ENCODE results near the gene TTLL1. TPM values are rescaled to one million over a fixed set of nuclear protein-coding genes. Genes with fewer than 3 reads are reported as not detected.

TTLL1 gene
- total and polyA plus RNA-seq, 9 donors: 1.3 to 13.7 (median 7.2) TPM

DNA sequence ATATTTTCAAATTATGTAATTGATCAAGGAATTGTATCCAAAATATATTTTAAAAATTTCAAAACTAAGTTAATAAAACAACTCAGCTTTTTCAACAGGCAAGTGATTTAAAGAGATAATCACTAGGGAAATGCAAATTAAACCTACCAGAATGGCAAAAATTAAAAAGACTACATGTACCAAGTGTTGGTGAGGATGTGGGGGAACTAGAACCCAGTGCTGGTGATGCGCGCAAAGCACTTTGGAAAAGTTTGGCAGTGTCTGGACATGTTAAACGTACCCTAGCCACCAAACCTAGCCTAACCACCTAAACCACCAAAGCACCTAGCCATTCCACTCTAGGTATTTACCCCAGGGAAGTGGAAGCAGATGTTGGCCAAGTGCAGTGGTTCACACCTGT is 97.1 kb downstream of the TTLL1 start:
- Histone ChIP-seq H3K27me3 (no peaks in the 10 kb centered on the region), H3K4me3 (no peak overlapping the region), H3K9me3 (no peaks in the 10 kb centered on the region), H3K27ac (no peak overlapping the region), H3K4me1 (ENCODE audit: insufficient read depth) (peaks cover 29% of the 10 kb centered on the region), H3K36me3 (no peaks in the 10 kb centered on the region)
- intact Hi-C loops (cut with DNase I): loop anchor here in 1 of 4 donors (10.0 kb wide), 1 partner anchor 67 kb away; no protein-coding TSS in a partner anchor
- no peak for TF ChIP-seq POLR2A (IDR thresholded peaks at IDR 0.05)
- no peak for TF ChIP-seq EP300 (IDR thresholded peaks at IDR 0.05)
- TF ChIP-seq, protein P1, sequence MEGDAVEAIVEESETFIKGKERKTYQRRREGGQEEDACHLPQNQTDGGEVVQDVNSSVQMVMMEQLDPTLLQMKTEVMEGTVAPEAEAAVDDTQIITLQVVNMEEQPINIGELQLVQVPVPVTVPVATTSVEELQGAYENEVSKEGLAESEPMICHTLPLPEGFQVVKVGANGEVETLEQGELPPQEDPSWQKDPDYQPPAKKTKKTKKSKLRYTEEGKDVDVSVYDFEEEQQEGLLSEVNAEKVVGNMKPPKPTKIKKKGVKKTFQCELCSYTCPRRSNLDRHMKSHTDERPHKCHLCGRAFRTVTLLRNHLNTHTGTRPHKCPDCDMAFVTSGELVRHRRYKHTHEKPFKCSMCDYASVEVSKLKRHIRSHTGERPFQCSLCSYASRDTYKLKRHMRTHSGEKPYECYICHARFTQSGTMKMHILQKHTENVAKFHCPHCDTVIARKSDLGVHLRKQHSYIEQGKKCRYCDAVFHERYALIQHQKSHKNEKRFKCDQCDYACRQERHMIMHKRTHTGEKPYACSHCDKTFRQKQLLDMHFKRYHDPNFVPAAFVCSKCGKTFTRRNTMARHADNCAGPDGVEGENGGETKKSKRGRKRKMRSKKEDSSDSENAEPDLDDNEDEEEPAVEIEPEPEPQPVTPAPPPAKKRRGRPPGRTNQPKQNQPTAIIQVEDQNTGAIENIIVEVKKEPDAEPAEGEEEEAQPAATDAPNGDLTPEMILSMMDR (IDR thresholded peaks at IDR 0.05): no peak
- DNase-seq: no peak
- WGBS, 3 donors: 96 to 99% (median 98%) methylated on average over 3 of the region's 3 CpGs

DNA sequence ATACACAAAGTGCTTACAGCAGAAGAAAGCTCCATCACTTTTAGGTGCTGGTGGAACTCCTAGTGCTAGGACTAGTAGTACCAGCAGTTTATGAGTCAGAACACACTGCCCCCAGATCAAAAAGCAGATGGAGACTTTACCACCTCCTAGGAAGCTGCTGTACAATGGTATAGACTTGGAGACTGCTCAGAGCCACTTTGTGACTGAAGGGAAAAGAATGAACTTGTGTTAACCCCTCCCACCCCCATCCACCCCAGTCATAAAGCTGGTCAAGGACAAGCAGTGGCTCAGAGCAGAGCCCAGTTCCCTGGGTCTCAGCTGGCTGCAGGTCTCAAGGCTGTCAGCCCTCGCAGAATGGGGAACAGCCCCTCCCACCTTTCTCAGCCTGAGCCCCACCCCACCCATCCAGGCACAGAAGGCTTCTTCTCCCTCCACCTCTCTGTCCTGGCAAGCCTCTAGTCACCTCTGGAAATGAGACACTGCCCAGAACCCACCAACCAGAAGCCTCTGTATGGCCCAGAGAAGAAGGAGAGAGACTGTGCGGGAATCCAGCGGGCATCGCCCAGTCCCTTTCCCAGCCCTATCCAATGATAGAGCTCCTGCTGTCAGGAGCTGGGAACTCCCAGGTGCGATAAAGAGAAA is 98.1 kb downstream of the TTLL1 start:
- no peak for DNase-seq
- 60 to 75% (median 66%) methylated on average over 5 of the region's 5 CpGs for WGBS, 3 donors
- Histone ChIP-seq H3K27ac (no peak overlapping the region), H3K4me3 (no peak overlapping the region), H3K4me1 (ENCODE audit: insufficient read depth) (peaks cover 30% of the 10 kb centered on the region), H3K9me3 (no peaks in the 10 kb centered on the region), H3K36me3 (no peaks in the 10 kb centered on the region), H3K27me3 (no peaks in the 10 kb centered on the region)
- TF ChIP-seq POLR2A (IDR thresholded peaks at IDR 0.05): no peak
- no peak for TF ChIP-seq EP300 (IDR thresholded peaks at IDR 0.05)
- intact Hi-C loops (cut with DNase I): loop anchor here in 1 of 4 donors (10.0 kb wide), 1 partner anchor 66 kb away; no protein-coding TSS in a partner anchor

DNA sequence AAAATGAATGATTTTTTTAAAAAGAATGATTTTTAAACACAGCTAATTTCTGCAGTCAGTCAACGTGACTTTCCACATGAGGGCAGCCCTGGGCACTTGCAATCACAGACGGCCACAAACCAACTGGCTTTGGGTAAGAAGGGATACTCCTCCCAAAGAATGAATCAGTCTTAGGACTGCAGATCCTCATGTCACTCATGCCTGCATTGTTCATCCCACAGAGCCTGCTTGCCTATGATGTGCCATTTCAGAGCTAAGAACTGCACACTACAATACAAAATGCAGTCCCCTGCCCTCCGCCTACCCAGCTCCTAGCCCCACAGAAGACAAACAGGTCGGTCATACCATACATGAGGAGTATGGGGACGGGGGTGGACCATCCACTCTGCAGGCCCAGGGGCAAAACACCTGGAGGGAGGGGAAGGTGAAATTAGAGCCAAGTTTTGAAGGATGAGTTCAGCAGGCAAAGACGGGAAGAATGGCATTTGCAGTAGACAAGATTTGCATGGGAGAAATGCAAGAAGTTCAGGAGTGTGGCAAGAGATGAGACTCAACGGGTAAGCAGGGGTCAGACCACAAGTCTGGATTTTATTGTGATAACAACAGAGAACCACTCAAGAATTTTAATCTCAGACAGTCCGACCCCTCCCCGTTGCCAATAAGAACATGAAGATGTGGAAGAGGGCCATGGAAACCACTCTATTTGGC is 98.9 kb downstream of the TTLL1 start:
- Histone ChIP-seq H3K4me1 (ENCODE audit: insufficient read depth) (peaks cover 29% of the 10 kb centered on the region), H3K4me3 (no peak overlapping the region), H3K27me3 (no peaks in the 10 kb centered on the region), H3K9me3 (no peaks in the 10 kb centered on the region), H3K27ac (no peak overlapping the region), H3K36me3 (no peaks in the 10 kb centered on the region)
- WGBS, 3 donors: 54 to 69% (median 60%) methylated on average over 9 of the region's 9 CpGs
- TF ChIP-seq EP300 (IDR thresholded peaks at IDR 0.05): no peak
- DNase-seq: no peak
- intact Hi-C loops (cut with DNase I): loop anchor here in 1 of 4 donors (10.0 kb wide), 1 partner anchor 65 kb away; no protein-coding TSS in a partner anchor

Other genes with a start within 250 kb of the TTLL1 start
- gene ARFGAP3, start 232.1 kb downstream of the TTLL1 start, total RNA-seq: 10 to 100 TPM; 28.8 to 47.8 (median 39.2) TPM
- 10 to 100 TPM; 21.6 to 43.5 TPM for gene ARFGAP3, start 232.1 kb downstream of the TTLL1 start, polyA plus RNA-seq
- gene PACSIN2, start 74.2 kb downstream of the TTLL1 start, total RNA-seq: 10 to 100 TPM; 25.5 to 60.0 (median 48.0) TPM
- gene PACSIN2, start 74.2 kb downstream of the TTLL1 start, polyA plus RNA-seq: 10 to 100 TPM; 30.9 to 48.4 TPM
- 10 to 100 TPM in 1 of 7 donors, 1 to 10 TPM in 1, under 1 TPM in 2, not detected in 3; 0.31 to 15.2 (median 1.00) TPM for gene BIK, start 21.4 kb upstream of the TTLL1 start, total RNA-seq
- gene BIK, start 21.4 kb upstream of the TTLL1 start, polyA plus RNA-seq: under 1 TPM in 1 of 2 donors, not detected in 1; 0.34 TPM
- gene MCAT, start 54.0 kb upstream of the TTLL1 start, total RNA-seq: 10 to 100 TPM; 14.6 to 34.0 (median 18.0) TPM
- gene MCAT, start 54.0 kb upstream of the TTLL1 start, polyA plus RNA-seq: 10 to 100 TPM in 1 of 2 donors, 1 to 10 TPM in 1; 7.5 to 13.6 TPM
- gene TSPO, start 62.2 kb upstream of the TTLL1 start, total RNA-seq: 100 to 1,000 TPM in 3 of 7 donors, 10 to 100 TPM in 4; 48.1 to 263 (median 79.1) TPM
- 100 to 1,000 TPM in 1 of 2 donors, 1 to 10 TPM in 1; 1.3 to 115 TPM for gene TSPO, start 62.2 kb upstream of the TTLL1 start, polyA plus RNA-seq
- gene TTLL12, start 97.7 kb upstream of the TTLL1 start, total RNA-seq: 10 to 100 TPM; 17.0 to 68.4 (median 43.6) TPM
- 10 to 100 TPM in 1 of 2 donors, 1 to 10 TPM in 1; 5.8 to 27.9 TPM for gene TTLL12, start 97.7 kb upstream of the TTLL1 start, polyA plus RNA-seq